H9 (cell line): ENCODE results near the gene PLPPR5. TPM values are rescaled to one million over a fixed set of nuclear protein-coding genes. Genes with fewer than 3 reads are reported as not detected.

ENCODE experiments used
- DNase-seq: peaks from one replicate; pipeline ENCODE4 v3.0.0-alpha.2; 2017
- H2AFZ ChIP-seq: one replicate; pipeline ENCODE4 v1.6.1; 2013; ENCODE audit warnings: mild to moderate bottlenecking, low read length, control low read depth, moderate library complexity
- H2AK5ac ChIP-seq: 2 replicates; pipeline ENCODE4 v1.6.1; 2013; ENCODE audit warnings: low read length, control low read depth, mixed read lengths; ENCODE audit not compliant: insufficient read length
- H2BK120ac ChIP-seq: one replicate; pipeline ENCODE4 v1.6.1; 2013; ENCODE audit warnings: low read depth, mild to moderate bottlenecking, low read length, control low read depth, inconsistent platforms; ENCODE audit not compliant: poor library complexity, severe bottlenecking
- H2BK12ac ChIP-seq: 2 replicates; pipeline ENCODE4 v1.6.1; 2013; ENCODE audit warnings: low read length, control low read depth, mixed read lengths, low read depth; ENCODE audit not compliant: insufficient read length
- H2BK15ac ChIP-seq: 2 replicates; pipeline ENCODE4 v1.6.1; 2013; ENCODE audit warnings: low read depth, low read length, control low read depth
- H2BK20ac ChIP-seq: one replicate; pipeline ENCODE4 v1.6.1; 2013; ENCODE audit warnings: low read depth, mild to moderate bottlenecking, low read length, control low read depth, inconsistent platforms; ENCODE audit not compliant: poor library complexity, severe bottlenecking
- H2BK5ac ChIP-seq: 2 replicates; pipeline ENCODE4 v1.6.1; 2013; ENCODE audit warnings: low read length, control low read depth, mixed read lengths; ENCODE audit not compliant: insufficient read length
- H3K14ac ChIP-seq: 2 replicates; pipeline ENCODE4 v1.6.1; 2013; ENCODE audit warnings: low read length, control low read depth; ENCODE audit not compliant: insufficient read depth
- H3K18ac ChIP-seq: 2 replicates; pipeline ENCODE4 v1.6.1; 2013; ENCODE audit warnings: low read depth, mild to moderate bottlenecking, mixed read lengths, low read length, control low read depth; ENCODE audit not compliant: insufficient read length
- H3K23ac ChIP-seq: 2 replicates; pipeline ENCODE4 v1.6.1; 2013; ENCODE audit warnings: low read length, control low read depth, mixed read lengths, low read depth; ENCODE audit not compliant: insufficient read length
- H3K23me2 ChIP-seq: 2 replicates; pipeline ENCODE4 v1.6.1; 2013; ENCODE audit warnings: low read depth, mild to moderate bottlenecking, mixed read lengths, low read length, control low read depth; ENCODE audit not compliant: insufficient read length, poor library complexity, severe bottlenecking
- H3K27ac ChIP-seq: 2 replicates; pipeline ENCODE4 v1.5.1; 2013; ENCODE audit warnings: low read length, control low read depth, mixed read lengths, low read depth; ENCODE audit not compliant: insufficient read length
- H3K27me3 ChIP-seq: 2 replicates; pipeline ENCODE4 v1.6.1; 2013; ENCODE audit warnings: low read length, control low read depth, inconsistent platforms; ENCODE audit not compliant: insufficient read depth
- H3K4ac ChIP-seq: 2 replicates; pipeline ENCODE4 v1.6.1; 2013; ENCODE audit warnings: low read depth, mild to moderate bottlenecking, control low read depth, inconsistent platforms, low read length, moderate library complexity
- H3K4me1 ChIP-seq: 2 replicates; pipeline ENCODE4 v1.6.1; 2013; ENCODE audit warnings: low read length, control low read depth, inconsistent platforms; ENCODE audit not compliant: insufficient read depth
- H3K4me2 ChIP-seq: 2 replicates; pipeline ENCODE4 v1.6.1; 2013; ENCODE audit warnings: low read length, control low read depth, mixed read lengths; ENCODE audit not compliant: insufficient read length, insufficient read depth
- H3K56ac ChIP-seq: 2 replicates; pipeline ENCODE4 v1.6.1; 2013; ENCODE audit warnings: low read depth, mild to moderate bottlenecking, mixed read lengths, low read length, control low read depth; ENCODE audit not compliant: insufficient read length
- H3K79me1 ChIP-seq: 2 replicates; pipeline ENCODE4 v1.6.1; 2013; ENCODE audit warnings: low read depth, mild to moderate bottlenecking, moderate library complexity, low read length, control low read depth, inconsistent platforms; ENCODE audit not compliant: insufficient read depth, poor library complexity, severe bottlenecking
- H3K79me2 ChIP-seq: 2 replicates; pipeline ENCODE4 v1.6.1; 2013; ENCODE audit warnings: low read length, control low read depth, inconsistent platforms; ENCODE audit not compliant: insufficient read depth
- H3K9ac ChIP-seq: 2 replicates; pipeline ENCODE4 v1.6.1; 2013; ENCODE audit warnings: low read length, control low read depth, mixed read lengths; ENCODE audit not compliant: insufficient read length; ENCODE audit errors: extremely low read depth
- H3K9me3 ChIP-seq: one replicate; pipeline ENCODE4 v1.6.1; 2013; ENCODE audit warnings: low read depth, low read length, inconsistent platforms; ENCODE audit not compliant: control insufficient read depth
- H3T11ph ChIP-seq: one replicate; pipeline ENCODE4 v1.6.1; 2013; ENCODE audit warnings: mild to moderate bottlenecking, low read length, control low read depth, inconsistent platforms
- H4K20me1 ChIP-seq: one replicate; pipeline ENCODE4 v1.6.1; 2013; ENCODE audit not compliant: control insufficient read depth, insufficient read length, insufficient read depth
- H4K5ac ChIP-seq: 2 replicates; pipeline ENCODE4 v1.6.1; 2013; ENCODE audit warnings: low read depth, mild to moderate bottlenecking, mixed read lengths, low read length, control low read depth; ENCODE audit not compliant: insufficient read length
- H4K8ac ChIP-seq: replicated peaks from 2 replicates; pipeline ENCODE4 v1.6.1; 2013; ENCODE audit warnings: low read length, control low read depth, mixed read lengths, low read depth; ENCODE audit not compliant: insufficient read length
- H4K91ac ChIP-seq: 2 replicates; pipeline ENCODE4 v1.6.1; 2013; ENCODE audit warnings: low read depth, mild to moderate bottlenecking, moderate library complexity, mixed read lengths, low read length, control low read depth; ENCODE audit not compliant: insufficient read length
- H3K27ac Mint-ChIP-seq, 3 experiments: 2 replicates in 2 of 3; 3 replicates in 1 of 3; pipeline ENCODE4 v1.8.0; 2020 to 2021; ENCODE audit warnings: mixed read lengths in 3 of 3, mild to moderate bottlenecking in 1 of 3, moderate library complexity in 1 of 3
- H3K27me3 Mint-ChIP-seq: 2 replicates; pipeline ENCODE4 v1.8.0; 2021; ENCODE audit warnings: low read depth, mild to moderate bottlenecking, moderate library complexity, mixed read lengths
- H3K36me3 Mint-ChIP-seq, 3 experiments: 2 replicates in 2 of 3; 3 replicates in 1 of 3; pipeline ENCODE4 v1.8.0; 2020 to 2021; ENCODE audit warnings: low read depth in 3 of 3, mixed read lengths in 3 of 3; ENCODE audit not compliant: insufficient read depth in 1 of 3
- H3K4me1 Mint-ChIP-seq, 2 experiments: 2 replicates each; pipeline ENCODE4 v1.8.0; 2020; ENCODE audit warnings: mixed read lengths in 2 of 2
- H3K4me3 Mint-ChIP-seq, 2 experiments: 2 replicates in 1 of 2; 3 replicates in 1 of 2; pipeline ENCODE4 v1.8.0; 2020 to 2021; ENCODE audit warnings: mild to moderate bottlenecking in 2 of 2, mixed read lengths in 2 of 2, moderate library complexity in 1 of 2
- H3K9me3 Mint-ChIP-seq, 2 experiments: 2 replicates in 1 of 2; 3 replicates in 1 of 2; pipeline ENCODE4 v1.8.0; 2020; ENCODE audit warnings: mild to moderate bottlenecking in 2 of 2, mixed read lengths in 2 of 2, moderate library complexity in 1 of 2
- CTCF ChIP-seq: fragments of 200-600 bp; sonication (generic); conservative IDR thresholded peaks from 3 replicates; pipeline ENCODE4 v1.8.0; 2021; ENCODE audit warnings: antibody characterized with exemption, mild to moderate bottlenecking
- total RNA-seq: library from RNA; stranded (reverse); gene quantifications from 2 replicates; pipeline ENCODE4 v1.2.1, GENCODE V29; 2021

PLPPR5 gene
- total RNA-seq, 1 experiment from 2014 or later, result 1.4 TPM

- H2BK120ac ChIP-seq, result no peak overlapping the region
- no peaks in the 10 kb centered on the region for H3K23me2 ChIP-seq
- no peak overlapping the region for H2AFZ ChIP-seq
- no peaks in the 10 kb centered on the region for H3K9me3 ChIP-seq
- Mint-ChIP-seq H3K36me3 (no peaks in the 10 kb centered on the region; a peak in 1 of 7 replicates), H3K27ac (no peak overlapping the region), H3K4me1 (peaks cover 25 to 29% of the 10 kb centered on the region in 2 experiments), H3K4me3 (no peak overlapping the region), H3K27me3 (no peaks in the 10 kb centered on the region), H3K9me3 (no peaks in the 10 kb centered on the region)
- no peak overlapping the region for H3K27ac ChIP-seq
- no peak overlapping the region for H3K4ac ChIP-seq
- no peaks in the 10 kb centered on the region for H3K27me3 ChIP-seq
- H4K5ac ChIP-seq, result no peak overlapping the region
- no peaks in the 10 kb centered on the region for H3K79me1 ChIP-seq
- no peak overlapping the region for H3K23ac ChIP-seq
- H4K91ac ChIP-seq, result no peak overlapping the region
- H3K4me2 ChIP-seq, result no peak overlapping the region
- no peak overlapping the region for H2BK5ac ChIP-seq
- no peak overlapping the region for H2BK12ac ChIP-seq
- no peak overlapping the region for H3K9ac ChIP-seq
- no peak overlapping the region for H2AK5ac ChIP-seq
- no peak overlapping the region for H3T11ph ChIP-seq
- H2BK15ac ChIP-seq, result no peak overlapping the region
- H3K56ac ChIP-seq, result no peak overlapping the region
- H3K4me1 ChIP-seq, result no peaks in the 10 kb centered on the region; the same call in 1 of the 2 replicates
- H3K14ac ChIP-seq, result no peak overlapping the region
- H3K79me2 ChIP-seq, result no peaks in the 10 kb centered on the region
- TF ChIP-seq CTCF, result no peak
- H4K8ac ChIP-seq, result no peak overlapping the region
- no peak for DNase-seq
- no peaks in the 10 kb centered on the region for H4K20me1 ChIP-seq
- H2BK20ac ChIP-seq, result no peak overlapping the region
- no peak overlapping the region for H3K18ac ChIP-seq
These were observed 42.5 kb downstream of the PLPPR5 start for GRCh38 chr1:98962156-98962555.
